HCT116 (cell line): ENCODE measurements around the gene GAPDH. TPM values are rescaled to one million over a fixed set of nuclear protein-coding genes. Genes with fewer than 3 reads are reported as not detected.

Experiments
- ATAC-seq: fragments of 200-7000 bp; cut with Tn5 transposase; 2 replicates; pipeline ENCODE4 v1.9.1; 2020; ENCODE audit warnings: mild to moderate bottlenecking, moderate library complexity
- BruUV-seq: library from RNA; stranded (reverse); fragments of 400-500 nt; replicated peaks from 2 replicates; lab custom pipeline; 2021; lab: Mats Ljungman, UMichigan
- CTCF ChIA-PET: fragments of 300-600 bp; sonication (Branson Sonifier 250); formaldehyde crosslinking; loops from one replicate; lab custom pipeline; 2021; ENCODE audit warnings: antibody characterized with exemption; lab: Charles Lee
- POLR2A ChIA-PET: fragments of 300-600, 350-600 bp; sonication (Branson Sonifier 250); formaldehyde crosslinking; loops from one replicate; lab custom pipeline; 2021; ENCODE audit warnings: antibody characterized with exemption; lab: Charles Lee
- RAD21 ChIA-PET, 2 experiments: fragments of 300-600 bp; sonication (Branson Sonifier 250); formaldehyde crosslinking; loops; one replicate each; lab custom pipeline; 2023; ENCODE audit warnings: low total read pairs in 2 of 2; ENCODE audit not compliant: uncharacterized antibody in 2 of 2, unreplicated experiment in 2 of 2, low non-redundant PET in 1 of 2; lab: Charles Lee
- DNase-seq: peaks from one replicate; pipeline ENCODE4 v3.0.0-alpha.2; 2010; ENCODE audit warnings: low read depth, low spot score
- H2AFZ ChIP-seq: fragments of 200-600 bp; shearing (Covaris generic), sonication (generic); 2 replicates; pipeline ENCODE4 v1.6.1; 2017; ENCODE audit warnings: low read depth, mixed run types, mixed read lengths, antibody characterized with exemption, low read length; ENCODE audit not compliant: poor library complexity, severe bottlenecking
- H3K27ac ChIP-seq: 2 replicates; pipeline ENCODE4 v1.5.1; 2012; ENCODE audit warnings: low read depth, low read length
- H3K27me3 ChIP-seq: fragments of 200-600 bp; sonication (generic); 2 replicates; pipeline ENCODE4 v1.6.1; 2016; ENCODE audit warnings: mixed run types, low read length, mixed read lengths; ENCODE audit not compliant: insufficient read depth
- H3K36me3 ChIP-seq, 2 experiments: fragments of 200-500 bp in 1 of 2; fragments of 200-600 bp in 1 of 2; sonication (Bioruptor generic) in 1 of 2; sonication (generic) in 1 of 2; 2 replicates each; pipeline versions ENCODE4 v1.5.1 to v1.6.1; 2014 to 2016; ENCODE audit warnings: low read length in 2 of 2, inconsistent platforms in 1 of 2, mixed read lengths in 1 of 2, mixed run types in 1 of 2; ENCODE audit not compliant: insufficient read depth in 2 of 2, control insufficient read depth in 1 of 2
- H3K4me1 ChIP-seq, 2 experiments: fragments of 200-600 bp in 1 of 2; sonication (generic) in 1 of 2; 2 replicates each; pipeline versions ENCODE4 v1.5.1 to v1.6.1; 2012 to 2017; ENCODE audit warnings: low read length in 2 of 2, inconsistent platforms in 1 of 2, mild to moderate bottlenecking in 1 of 2, mixed read lengths in 1 of 2, mixed run types in 1 of 2, moderate library complexity in 1 of 2; ENCODE audit not compliant: insufficient read depth in 2 of 2, control insufficient read depth in 1 of 2
- H3K4me2 ChIP-seq: fragments of 200-600 bp; sonication (generic); 2 replicates; pipeline ENCODE4 v1.6.1; 2017; ENCODE audit warnings: mixed run types, low read length, mixed read lengths
- H3K4me3 ChIP-seq, 2 experiments: fragments of 200-600 bp in 1 of 2; sonication (generic) in 1 of 2; replicated peaks in 1 of 2; 2 replicates each; pipeline ENCODE4 v1.5.1; 2011 to 2016; ENCODE audit warnings: low read length in 2 of 2, control low read depth in 1 of 2, low read depth in 1 of 2, mild to moderate bottlenecking in 1 of 2, mixed read lengths in 1 of 2, mixed run types in 1 of 2
- H3K79me2 ChIP-seq: fragments of 200-600 bp; sonication (generic); 2 replicates; pipeline ENCODE4 v1.6.1; 2017; ENCODE audit warnings: mild to moderate bottlenecking, mixed run types, low read length, moderate library complexity, mixed read lengths; ENCODE audit not compliant: insufficient read depth
- H3K9ac ChIP-seq: fragments of 200-600 bp; sonication (generic); 2 replicates; pipeline ENCODE4 v1.6.1; 2016; ENCODE audit warnings: low read length, mixed read lengths
- H3K9me2 ChIP-seq: fragments of 200-600 bp; sonication (generic), shearing (Covaris generic); 2 replicates; pipeline ENCODE4 v1.6.1; 2017; ENCODE audit warnings: mixed run types, mild to moderate bottlenecking, moderate library complexity; ENCODE audit not compliant: insufficient read depth
- H3K9me3 ChIP-seq, 2 experiments: fragments of 200-500 bp in 1 of 2; fragments of 200-600 bp in 1 of 2; sonication (Bioruptor generic) in 1 of 2; sonication (generic) in 1 of 2; 2 replicates each; pipeline ENCODE4 v1.6.1; 2014 to 2017; ENCODE audit warnings: low read length in 2 of 2, mixed read lengths in 2 of 2, inconsistent platforms in 1 of 2, low read depth in 1 of 2, mild to moderate bottlenecking in 1 of 2, mixed run types in 1 of 2, moderate library complexity in 1 of 2; ENCODE audit not compliant: control insufficient read depth in 1 of 2, insufficient read depth in 1 of 2
- H4K20me1 ChIP-seq: fragments of 200-600 bp; sonication (generic), shearing (Covaris generic); 2 replicates; pipeline ENCODE4 v1.6.1; 2017; ENCODE audit warnings: mixed run types, mild to moderate bottlenecking, moderate library complexity; ENCODE audit not compliant: insufficient read depth
- ATF3 ChIP-seq: IDR thresholded peaks from 2 replicates; pipeline ENCODE4 v1.6.1; 2012
- CEBPB ChIP-seq: IDR thresholded peaks from 2 replicates; pipeline ENCODE4 v1.6.1; 2012; ENCODE audit warnings: low read depth
- CTCF ChIP-seq, 3 experiments: fragments of 200-600 bp in 1 of 3; sonication (generic) in 1 of 3; IDR thresholded peaks in 2 of 3; conservative IDR thresholded peaks in 1 of 3; 2 replicates each; pipeline ENCODE4 v1.5.1; 2012 to 2017; ENCODE audit warnings: low read depth in 2 of 3, low read length in 2 of 3, antibody characterized with exemption in 1 of 3, borderline replicate concordance in 1 of 3, control low read depth in 1 of 3, mild to moderate bottlenecking in 1 of 3, mixed read lengths in 1 of 3, mixed run types in 1 of 3, moderate library complexity in 1 of 3; ENCODE audit not compliant: insufficient read depth in 1 of 3
- ELF1 ChIP-seq: IDR thresholded peaks from 2 replicates; pipeline ENCODE4 v1.6.1; 2012; ENCODE audit warnings: low read depth, borderline replicate concordance
- EZH2 ChIP-seq: fragments of 200-600 bp; sonication (generic); IDR thresholded peaks from 2 replicates; pipeline ENCODE4 v1.6.1; 2017; ENCODE audit warnings: antibody characterized with exemption, mixed run types
- EZH2phosphoT487 ChIP-seq: fragments of 200-600 bp; IDR thresholded peaks from 2 replicates; pipeline ENCODE4 v1.6.1; 2018; ENCODE audit warnings: antibody characterized with exemption, borderline replicate concordance
- FOSL1 ChIP-seq: IDR thresholded peaks from 2 replicates; pipeline ENCODE4 v1.6.1; 2012; ENCODE audit warnings: low read depth
- JUND ChIP-seq: IDR thresholded peaks from 2 replicates; pipeline ENCODE4 v1.6.1; 2012
- POLR2AphosphoS5 ChIP-seq: IDR thresholded peaks from 2 replicates; pipeline ENCODE4 v1.6.1; 2011; ENCODE audit warnings: mild to moderate bottlenecking, low read depth, low read length, moderate library complexity
- RAD21 ChIP-seq: IDR thresholded peaks from 2 replicates; pipeline ENCODE4 v1.6.1; 2012; ENCODE audit warnings: low read depth, mild to moderate bottlenecking
- REST ChIP-seq: IDR thresholded peaks from 2 replicates; pipeline ENCODE4 v1.6.1; 2012; ENCODE audit warnings: low read depth
- SIN3A ChIP-seq: IDR thresholded peaks from 2 replicates; pipeline ENCODE4 v1.6.1; 2012; ENCODE audit warnings: low read depth
- SP1 ChIP-seq: IDR thresholded peaks from 2 replicates; pipeline ENCODE4 v1.6.1; 2012; ENCODE audit warnings: low read depth
- SRF ChIP-seq: IDR thresholded peaks from 2 replicates; pipeline ENCODE4 v1.6.1; 2012; ENCODE audit warnings: low read depth
- YY1 ChIP-seq: IDR thresholded peaks from 2 replicates; pipeline ENCODE4 v1.6.1; 2011; ENCODE audit warnings: low read length, low read depth, moderate library complexity, mild to moderate bottlenecking; ENCODE audit not compliant: insufficient replicate concordance; ENCODE audit errors: extremely low read depth
- ZBTB33 ChIP-seq: IDR thresholded peaks from 2 replicates; pipeline ENCODE4 v1.6.1; 2011; ENCODE audit warnings: mild to moderate bottlenecking, low read length, moderate library complexity; ENCODE audit not compliant: insufficient replicate concordance; ENCODE audit errors: extremely low read depth
- ZFX ChIP-seq: fragments of 450-650 bp; IDR thresholded peaks from 2 replicates; pipeline ENCODE4 v1.6.1; 2017
- ZNF274 ChIP-seq: fragments of 200-500 bp; sonication (Bioruptor generic); IDR thresholded peaks from 2 replicates; pipeline ENCODE4 v1.6.1; 2014; ENCODE audit warnings: mild to moderate bottlenecking, low read depth, low read length, inconsistent platforms
- intact Hi-C: fragments of 100-400 bp; cut with micrococcal nuclease; formaldehyde crosslinking; loops from 2 replicates; pipeline ENCODE4 v1.10.0; 2022
- total RNA-seq: library from RNA; stranded (reverse); gene quantifications from one replicate; pipeline ENCODE4 v1.2.1, GENCODE V29; 2021; ENCODE audit not compliant: unreplicated experiment

Gene GAPDH
- total RNA-seq, 1 experiment from 2014 or later, result 5,901 TPM

GRCh38 chr12:6527711-6528110 is 6.6 kb upstream of the GAPDH start:
- ATAC-seq (no peak), DNase-seq (no peak)
- Histone ChIP-seq H3K4me2 (no peak overlapping the region), H3K9me2 (no peaks in the 10 kb centered on the region), H3K27me3 (no peaks in the 10 kb centered on the region), H3K4me3 (no peak overlapping the region), H3K27ac (no peak overlapping the region), H4K20me1 (no peaks in the 10 kb centered on the region), H3K9me3 (no peaks in the 10 kb centered on the region), H3K36me3 (peaks cover 50 to 85% of the 10 kb centered on the region in 2 experiments; a peak in 3 of 4 replicates), H3K9ac (no peak overlapping the region), H3K4me1 (peaks cover 10 to 18% of the 10 kb centered on the region in 2 experiments), H3K79me2 (peaks cover 8% of the 10 kb centered on the region; the same call in 1 of the 2 replicates), H2AFZ (no peak overlapping the region)
- intact Hi-C loops, result no loop called here
- ChIA-PET CTCF (no interaction called here), POLR2A (no interaction called here), RAD21 (no interaction called here)
- TF ChIP-seq SIN3A (no peak), CTCF (IDR thresholded peaks at IDR 0.05 in 2 of 3, conservative IDR thresholded peaks at IDR 0.05 in 1 of 3; ENCODE audit: borderline replicate concordance in 1 of 3, insufficient read depth in 1 of 3, low read depth in 2 of 3, low read length in 2 of 3) (no peak), EZH2 (no peak), JUND (no peak), SRF (no peak), ZNF274 (no peak), YY1 (no peak), ZFX (no peak), SP1 (no peak), REST (no peak), ZBTB33 (no peak), ATF3 (no peak), POLR2AphosphoS5 (no peak), RAD21 (no peak), EZH2phosphoT487 (no peak), ELF1 (no peak), CEBPB (no peak), FOSL1 (no peak)
- no TSS peak for BruUV-seq
